K562 (cell line): ENCODE results near the gene TALDO1. TPM values are rescaled to one million over a fixed set of nuclear protein-coding genes. Genes with fewer than 3 reads are reported as not detected.

Experiments
- ATF7 ChIP-seq: fragments of 450-650 bp; IDR thresholded peaks from 2 replicates; pipeline ENCODE4 v1.7.1; 2014; ENCODE audit warnings: mild to moderate bottlenecking, moderate library complexity
- ESRRA ChIP-seq: fragments of 450-650 bp; IDR thresholded peaks from 2 replicates; pipeline ENCODE4 v1.6.1; 2014; ENCODE audit warnings: low read depth, mild to moderate bottlenecking, moderate library complexity, borderline replicate concordance
- HDAC1 ChIP-seq, 2 experiments: fragments of 450-650 bp; IDR thresholded peaks; 2 replicates each; pipeline ENCODE4 v1.6.1; 2016 to 2017; ENCODE audit warnings: inconsistent platforms in 1 of 2, mild to moderate bottlenecking in 1 of 2, moderate library complexity in 1 of 2
- HOXB6 ChIP-seq: fragments of 250-450 bp; sonication (Bioruptor Pico); IDR thresholded peaks from 2 replicates; pipeline ENCODE4 v1.5.1; 2022; ENCODE audit warnings: mild to moderate bottlenecking, borderline replicate concordance
- RBFOX2 ChIP-seq: fragments of 200-400 bp; formaldehyde crosslinking; IDR thresholded peaks from 2 replicates; pipeline ENCODE4 v1.6.1; 2017; ENCODE audit warnings: low read depth, mild to moderate bottlenecking, low read length, moderate library complexity
- SMAD4 ChIP-seq: fragments of 250-450 bp; sonication (Bioruptor Pico); conservative IDR thresholded peaks from 2 replicates; pipeline ENCODE4 v1.8.0; 2021; ENCODE audit warnings: inconsistent platforms, mild to moderate bottlenecking, moderate library complexity
- polyA plus RNA-seq, 8 experiments: library from polyadenylated mRNA; depleted of rRNA in 4 of 8; stranded (reverse) in 5 of 8; unstranded in 3 of 8; fragments of >200 nt; fragmentation: Nextera tagmentation in 2 of 8; fragmentation: Illumina TruSeq in 1 of 8; extraction: Ambion mirVana in 2 of 8; extraction: Trizol in 1 of 8; gene quantifications; 2 replicates each; pipeline versions ENCODE4 v1.2.1 to v1.2.3, GENCODE V29; 2011 to 2014; ENCODE audit warnings: inconsistent platforms in 1 of 8, missing spikeins in 1 of 8
- total RNA-seq, 7 experiments: library from RNA; depleted of rRNA in 6 of 7; stranded (reverse); fragments of >200 nt in 6 of 7; fragmentation: Illumina TruSeq in 2 of 7; extraction: Trizol in 2 of 7; gene quantifications; 2 replicates each; pipeline versions ENCODE4 v1.2.1 to v1.2.3, GENCODE V29; 2011 to 2021; ENCODE audit warnings: low replicate concordance in 1 of 7
- TF ChIP-seq, protein P1 (sequence below): fragments of 450-650 bp; IDR thresholded peaks from 2 replicates; pipeline ENCODE4 v1.6.1; 2016; ENCODE audit warnings: mild to moderate bottlenecking, moderate library complexity
- TF ChIP-seq, protein P2 (sequence below), 2 experiments: fragments of 150-350 bp in 1 of 2; IDR thresholded peaks; 2 replicates each; pipeline ENCODE4 v1.6.1; 2012 to 2016; ENCODE audit warnings: low read depth in 2 of 2, low read length in 2 of 2, mild to moderate bottlenecking in 1 of 2, moderate library complexity in 1 of 2
- TF ChIP-seq, protein P3 (sequence below), 2 experiments: IDR thresholded peaks; 2 replicates each; pipeline ENCODE4 v1.6.1; 2011; ENCODE audit warnings: borderline replicate concordance in 1 of 2, control low read depth in 1 of 2, low read depth in 1 of 2, low read length in 1 of 2, mild to moderate bottlenecking in 1 of 2, mixed read lengths in 1 of 2, moderate library complexity in 1 of 2; ENCODE audit not compliant: insufficient read depth in 1 of 2, insufficient read length in 1 of 2, poor library complexity in 1 of 2, severe bottlenecking in 1 of 2; ENCODE audit errors: extremely low read depth in 1 of 2

TALDO1 gene
- total and polyA plus RNA-seq, 9 of the 15 experiments (the other 6 are each of a cell fraction or from before 2014, with no cell fraction given) = 260 to 541 (median 441) TPM

DNA sequence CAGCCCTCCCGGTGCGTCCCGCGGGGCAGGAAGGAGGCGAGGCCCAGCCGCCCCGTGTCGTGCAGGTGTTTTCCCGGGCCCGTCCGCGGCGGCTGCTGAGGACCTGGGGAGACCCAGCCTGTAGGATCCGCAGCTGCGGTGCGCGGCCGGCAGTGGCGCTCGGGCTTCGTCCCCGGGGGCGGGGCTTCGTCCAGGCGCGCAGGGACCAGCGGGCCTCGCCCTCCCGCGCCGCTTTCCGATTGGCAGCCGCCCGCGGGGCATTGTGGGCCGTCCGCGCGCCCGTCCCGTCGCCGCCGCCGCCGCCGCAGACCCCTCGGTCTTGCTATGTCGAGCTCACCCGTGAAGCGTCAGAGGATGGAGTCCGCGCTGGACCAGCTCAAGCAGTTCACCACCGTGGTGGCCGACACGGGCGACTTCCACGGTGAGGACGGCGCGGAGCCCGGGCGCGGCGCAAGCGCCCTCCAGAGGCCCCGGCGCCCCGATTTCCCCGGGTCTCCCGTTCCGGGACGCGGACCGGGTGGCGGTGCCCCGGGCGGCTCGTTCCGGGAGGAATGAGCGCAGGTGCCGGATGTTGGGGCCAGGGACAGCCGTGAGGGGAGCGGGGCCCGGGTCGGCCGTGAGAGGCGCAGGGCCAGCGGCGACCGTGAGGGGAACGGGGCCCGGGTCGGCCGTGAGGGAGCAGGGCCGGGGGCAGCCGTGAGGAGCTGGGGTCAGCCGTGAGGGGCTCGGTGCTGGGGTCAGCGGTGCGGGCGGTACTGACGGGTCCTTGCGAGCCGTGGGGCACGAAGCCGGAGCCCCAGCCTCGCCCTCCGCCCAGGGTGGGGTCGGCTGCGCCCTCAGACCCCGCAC, at the start of gene TALDO1 (continued):
- TF ChIP-seq, protein P1, sequence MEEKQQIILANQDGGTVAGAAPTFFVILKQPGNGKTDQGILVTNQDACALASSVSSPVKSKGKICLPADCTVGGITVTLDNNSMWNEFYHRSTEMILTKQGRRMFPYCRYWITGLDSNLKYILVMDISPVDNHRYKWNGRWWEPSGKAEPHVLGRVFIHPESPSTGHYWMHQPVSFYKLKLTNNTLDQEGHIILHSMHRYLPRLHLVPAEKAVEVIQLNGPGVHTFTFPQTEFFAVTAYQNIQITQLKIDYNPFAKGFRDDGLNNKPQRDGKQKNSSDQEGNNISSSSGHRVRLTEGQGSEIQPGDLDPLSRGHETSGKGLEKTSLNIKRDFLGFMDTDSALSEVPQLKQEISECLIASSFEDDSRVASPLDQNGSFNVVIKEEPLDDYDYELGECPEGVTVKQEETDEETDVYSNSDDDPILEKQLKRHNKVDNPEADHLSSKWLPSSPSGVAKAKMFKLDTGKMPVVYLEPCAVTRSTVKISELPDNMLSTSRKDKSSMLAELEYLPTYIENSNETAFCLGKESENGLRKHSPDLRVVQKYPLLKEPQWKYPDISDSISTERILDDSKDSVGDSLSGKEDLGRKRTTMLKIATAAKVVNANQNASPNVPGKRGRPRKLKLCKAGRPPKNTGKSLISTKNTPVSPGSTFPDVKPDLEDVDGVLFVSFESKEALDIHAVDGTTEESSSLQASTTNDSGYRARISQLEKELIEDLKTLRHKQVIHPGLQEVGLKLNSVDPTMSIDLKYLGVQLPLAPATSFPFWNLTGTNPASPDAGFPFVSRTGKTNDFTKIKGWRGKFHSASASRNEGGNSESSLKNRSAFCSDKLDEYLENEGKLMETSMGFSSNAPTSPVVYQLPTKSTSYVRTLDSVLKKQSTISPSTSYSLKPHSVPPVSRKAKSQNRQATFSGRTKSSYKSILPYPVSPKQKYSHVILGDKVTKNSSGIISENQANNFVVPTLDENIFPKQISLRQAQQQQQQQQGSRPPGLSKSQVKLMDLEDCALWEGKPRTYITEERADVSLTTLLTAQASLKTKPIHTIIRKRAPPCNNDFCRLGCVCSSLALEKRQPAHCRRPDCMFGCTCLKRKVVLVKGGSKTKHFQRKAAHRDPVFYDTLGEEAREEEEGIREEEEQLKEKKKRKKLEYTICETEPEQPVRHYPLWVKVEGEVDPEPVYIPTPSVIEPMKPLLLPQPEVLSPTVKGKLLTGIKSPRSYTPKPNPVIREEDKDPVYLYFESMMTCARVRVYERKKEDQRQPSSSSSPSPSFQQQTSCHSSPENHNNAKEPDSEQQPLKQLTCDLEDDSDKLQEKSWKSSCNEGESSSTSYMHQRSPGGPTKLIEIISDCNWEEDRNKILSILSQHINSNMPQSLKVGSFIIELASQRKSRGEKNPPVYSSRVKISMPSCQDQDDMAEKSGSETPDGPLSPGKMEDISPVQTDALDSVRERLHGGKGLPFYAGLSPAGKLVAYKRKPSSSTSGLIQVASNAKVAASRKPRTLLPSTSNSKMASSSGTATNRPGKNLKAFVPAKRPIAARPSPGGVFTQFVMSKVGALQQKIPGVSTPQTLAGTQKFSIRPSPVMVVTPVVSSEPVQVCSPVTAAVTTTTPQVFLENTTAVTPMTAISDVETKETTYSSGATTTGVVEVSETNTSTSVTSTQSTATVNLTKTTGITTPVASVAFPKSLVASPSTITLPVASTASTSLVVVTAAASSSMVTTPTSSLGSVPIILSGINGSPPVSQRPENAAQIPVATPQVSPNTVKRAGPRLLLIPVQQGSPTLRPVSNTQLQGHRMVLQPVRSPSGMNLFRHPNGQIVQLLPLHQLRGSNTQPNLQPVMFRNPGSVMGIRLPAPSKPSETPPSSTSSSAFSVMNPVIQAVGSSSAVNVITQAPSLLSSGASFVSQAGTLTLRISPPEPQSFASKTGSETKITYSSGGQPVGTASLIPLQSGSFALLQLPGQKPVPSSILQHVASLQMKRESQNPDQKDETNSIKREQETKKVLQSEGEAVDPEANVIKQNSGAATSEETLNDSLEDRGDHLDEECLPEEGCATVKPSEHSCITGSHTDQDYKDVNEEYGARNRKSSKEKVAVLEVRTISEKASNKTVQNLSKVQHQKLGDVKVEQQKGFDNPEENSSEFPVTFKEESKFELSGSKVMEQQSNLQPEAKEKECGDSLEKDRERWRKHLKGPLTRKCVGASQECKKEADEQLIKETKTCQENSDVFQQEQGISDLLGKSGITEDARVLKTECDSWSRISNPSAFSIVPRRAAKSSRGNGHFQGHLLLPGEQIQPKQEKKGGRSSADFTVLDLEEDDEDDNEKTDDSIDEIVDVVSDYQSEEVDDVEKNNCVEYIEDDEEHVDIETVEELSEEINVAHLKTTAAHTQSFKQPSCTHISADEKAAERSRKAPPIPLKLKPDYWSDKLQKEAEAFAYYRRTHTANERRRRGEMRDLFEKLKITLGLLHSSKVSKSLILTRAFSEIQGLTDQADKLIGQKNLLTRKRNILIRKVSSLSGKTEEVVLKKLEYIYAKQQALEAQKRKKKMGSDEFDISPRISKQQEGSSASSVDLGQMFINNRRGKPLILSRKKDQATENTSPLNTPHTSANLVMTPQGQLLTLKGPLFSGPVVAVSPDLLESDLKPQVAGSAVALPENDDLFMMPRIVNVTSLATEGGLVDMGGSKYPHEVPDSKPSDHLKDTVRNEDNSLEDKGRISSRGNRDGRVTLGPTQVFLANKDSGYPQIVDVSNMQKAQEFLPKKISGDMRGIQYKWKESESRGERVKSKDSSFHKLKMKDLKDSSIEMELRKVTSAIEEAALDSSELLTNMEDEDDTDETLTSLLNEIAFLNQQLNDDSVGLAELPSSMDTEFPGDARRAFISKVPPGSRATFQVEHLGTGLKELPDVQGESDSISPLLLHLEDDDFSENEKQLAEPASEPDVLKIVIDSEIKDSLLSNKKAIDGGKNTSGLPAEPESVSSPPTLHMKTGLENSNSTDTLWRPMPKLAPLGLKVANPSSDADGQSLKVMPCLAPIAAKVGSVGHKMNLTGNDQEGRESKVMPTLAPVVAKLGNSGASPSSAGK = peak; percentile 81
- TF ChIP-seq SMAD4 (0 out of 2 replicates have a peak, but pooled peaks have one; percentile 17), HDAC1 (IDR thresholded peaks at IDR 0.05) (peak in 1 of 2 experiments; percentile 68; a peak in 1 of 4 replicates), RBFOX2 (peak; percentile 98), ATF7 (peak; percentile 63; the same call in 1 of the 2 replicates), ESRRA (peak; percentile 30; the same call in 1 of the 2 replicates), HOXB6 (CRISPR knock-in tag) (no peak)
- TF ChIP-seq, protein P2, sequence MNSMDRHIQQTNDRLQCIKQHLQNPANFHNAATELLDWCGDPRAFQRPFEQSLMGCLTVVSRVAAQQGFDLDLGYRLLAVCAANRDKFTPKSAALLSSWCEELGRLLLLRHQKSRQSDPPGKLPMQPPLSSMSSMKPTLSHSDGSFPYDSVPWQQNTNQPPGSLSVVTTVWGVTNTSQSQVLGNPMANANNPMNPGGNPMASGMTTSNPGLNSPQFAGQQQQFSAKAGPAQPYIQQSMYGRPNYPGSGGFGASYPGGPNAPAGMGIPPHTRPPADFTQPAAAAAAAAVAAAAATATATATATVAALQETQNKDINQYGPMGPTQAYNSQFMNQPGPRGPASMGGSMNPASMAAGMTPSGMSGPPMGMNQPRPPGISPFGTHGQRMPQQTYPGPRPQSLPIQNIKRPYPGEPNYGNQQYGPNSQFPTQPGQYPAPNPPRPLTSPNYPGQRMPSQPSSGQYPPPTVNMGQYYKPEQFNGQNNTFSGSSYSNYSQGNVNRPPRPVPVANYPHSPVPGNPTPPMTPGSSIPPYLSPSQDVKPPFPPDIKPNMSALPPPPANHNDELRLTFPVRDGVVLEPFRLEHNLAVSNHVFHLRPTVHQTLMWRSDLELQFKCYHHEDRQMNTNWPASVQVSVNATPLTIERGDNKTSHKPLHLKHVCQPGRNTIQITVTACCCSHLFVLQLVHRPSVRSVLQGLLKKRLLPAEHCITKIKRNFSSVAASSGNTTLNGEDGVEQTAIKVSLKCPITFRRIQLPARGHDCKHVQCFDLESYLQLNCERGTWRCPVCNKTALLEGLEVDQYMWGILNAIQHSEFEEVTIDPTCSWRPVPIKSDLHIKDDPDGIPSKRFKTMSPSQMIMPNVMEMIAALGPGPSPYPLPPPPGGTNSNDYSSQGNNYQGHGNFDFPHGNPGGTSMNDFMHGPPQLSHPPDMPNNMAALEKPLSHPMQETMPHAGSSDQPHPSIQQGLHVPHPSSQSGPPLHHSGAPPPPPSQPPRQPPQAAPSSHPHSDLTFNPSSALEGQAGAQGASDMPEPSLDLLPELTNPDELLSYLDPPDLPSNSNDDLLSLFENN (IDR thresholded peaks at IDR 0.05; ENCODE audit: low read depth in 2 of 2, low read length in 2 of 2) = 0 out of 4 replicates have a peak, but pooled peaks of 1 of the 2 experiments have one; percentile 49
- TF ChIP-seq, protein P3, sequence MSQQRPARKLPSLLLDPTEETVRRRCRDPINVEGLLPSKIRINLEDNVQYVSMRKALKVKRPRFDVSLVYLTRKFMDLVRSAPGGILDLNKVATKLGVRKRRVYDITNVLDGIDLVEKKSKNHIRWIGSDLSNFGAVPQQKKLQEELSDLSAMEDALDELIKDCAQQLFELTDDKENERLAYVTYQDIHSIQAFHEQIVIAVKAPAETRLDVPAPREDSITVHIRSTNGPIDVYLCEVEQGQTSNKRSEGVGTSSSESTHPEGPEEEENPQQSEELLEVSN (IDR thresholded peaks at IDR 0.05; ENCODE audit: borderline replicate concordance in 1 of 2, extremely low read depth in 1 of 2, insufficient read depth in 1 of 2, insufficient read length in 1 of 2, low read depth in 1 of 2, low read length in 1 of 2, poor library complexity in 1 of 2, severe bottlenecking in 1 of 2) = peak; percentile 88 to 96
